ENCODE results near the gene C11orf52. TPM values are rescaled to one million over a fixed set of nuclear protein-coding genes. Genes with fewer than 3 reads are reported as not detected.
A peak's percentile ranks its signal among the peaks of the same experiment; 100 is the strongest.

Gene C11orf52
- not detected for total RNA-seq (2013)
- polyA plus RNA-seq (not detected), polyA minus RNA-seq (not detected in 2 replicates), total RNA-seq (0 to 0.46 (median 0) reads per million in 11 experiments)

- Mint-ChIP-seq H3K9me3 (peaks cover 0 to 2% (median 0%) of the 10 kb centered on the region in 7 donors), H3K36me3 (no peaks in the 10 kb centered on the region), H3K27ac (no peak within 1 kb of the TSS), H3K27me3 (ENCODE audit: low read depth in 3 of 3) (peaks cover 19 to 31% (median 24%) of the 10 kb centered on the region in 3 donors), H3K4me1 (peaks cover 19% of the 10 kb centered on the region), H3K4me3 (no peak within 1 kb of the TSS)
- Histone ChIP-seq H3K4me3 (replicated peaks in 1 of 3; ENCODE audit: low read depth in 2 of 3, low read length in 3 of 3) (no peak within 1 kb of the TSS), H3K79me2 (ENCODE audit: insufficient read depth, low read length) (no peaks in the 10 kb centered on the region), H3K4me2 (replicated peaks; ENCODE audit: extremely low read depth, low read length, poor library complexity, severe bottlenecking) (peak within 1 kb of the TSS; percentile 33), H3K27ac (ENCODE audit: low read depth in 1 of 2, low read length in 2 of 2) (no peak within 1 kb of the TSS), H4K20me1 (ENCODE audit: insufficient read depth, low read length) (no peaks in the 10 kb centered on the region), H2AFZ (ENCODE audit: insufficient read depth, low read depth, low read length, poor library complexity, severe bottlenecking) (peak within 1 kb of the TSS; percentile 30), H3K36me3 (replicated peaks in 1 of 2; ENCODE audit: control insufficient read depth in 1 of 2, insufficient read depth in 2 of 2, low read length in 2 of 2) (no peaks in the 10 kb centered on the region), H3K27me3 (ENCODE audit: control insufficient read depth in 2 of 2, insufficient read depth in 2 of 2, low read length in 2 of 2) (peaks cover 3 to 9% of the 10 kb centered on the region in 2 donors), H3K4me1 (ENCODE audit: control insufficient read depth in 1 of 2, insufficient read depth in 2 of 2, low read length in 2 of 2) (peaks cover 13 to 25% of the 10 kb centered on the region in 2 donors), H3K9ac (ENCODE audit: insufficient read depth, low read length, poor library complexity, severe bottlenecking) (no peak within 1 kb of the TSS), H3K9me3 (replicated peaks in 1 of 2; ENCODE audit: control insufficient read depth in 1 of 2, insufficient read depth in 1 of 2, low read length in 2 of 2) (no peaks in the 10 kb centered on the region)
- no peak for TF ChIP-seq CTCF (IDR thresholded peaks at IDR 0.05)
- intact Hi-C loops (cut with micrococcal nuclease), result no loop called here
- no peak for DNase-seq
- 79% methylated on average over 15 of the region's 19 CpGs for WGBS (ENCODE audit: insufficient coverage)
Measured at GRCh38 chr11:111918390-111919256, at the start of gene C11orf52. Gene C11orf52 (plus strand): TSS chr11:111918913. CDS start chr11:111918973, 60 bp downstream.

GRCh38 chr11:111870113-111870512, 48.6 kb upstream of the C11orf52 start:
- Mint-ChIP-seq H3K9me3 (no peaks in the 10 kb centered on the region), H3K36me3 (peaks cover 33 to 36% of the 10 kb centered on the region in 2 donors), H3K4me1 (peaks cover 13% of the 10 kb centered on the region), H3K4me3 (no peak overlapping the region), H3K27me3 (ENCODE audit: low read depth in 3 of 3) (no peaks in the 10 kb centered on the region), H3K27ac (no peak overlapping the region)
- H3K4me3 ChIP-seq (replicated peaks in 1 of 3; ENCODE audit: low read depth in 2 of 3, low read length in 3 of 3), result no peak overlapping the region
- peaks cover 11% of the 10 kb centered on the region for H3K79me2 ChIP-seq (ENCODE audit: insufficient read depth, low read length)
- intact Hi-C loops (cut with micrococcal nuclease), result loop anchor here (10.0 kb wide), 1 partner anchor 205 kb away; the partner anchor contains the start of genes NKAPD1 (in 2 of the 2) and PIH1D2 (in 2 of the 2)
- H3K27me3 ChIP-seq (ENCODE audit: control insufficient read depth in 2 of 2, insufficient read depth in 2 of 2, low read length in 2 of 2), result no peaks in the 10 kb centered on the region
- WGBS (ENCODE audit: insufficient coverage), result no CpG with 5 or more reads among the region's 1 CpG
- peaks cover 11 to 41% of the 10 kb centered on the region in 2 donors for H3K36me3 ChIP-seq (replicated peaks in 1 of 2; ENCODE audit: control insufficient read depth in 1 of 2, insufficient read depth in 2 of 2, low read length in 2 of 2)
- no peak for TF ChIP-seq CTCF (IDR thresholded peaks at IDR 0.05)
- no peak for DNase-seq
- H3K4me1 ChIP-seq (ENCODE audit: control insufficient read depth in 1 of 2, insufficient read depth in 2 of 2, low read length in 2 of 2), result peaks cover 14 to 17% of the 10 kb centered on the region in 2 donors
- no peak overlapping the region for H3K9ac ChIP-seq (ENCODE audit: insufficient read depth, low read length, poor library complexity, severe bottlenecking)
- no peaks in the 10 kb centered on the region for H3K9me3 ChIP-seq (replicated peaks in 1 of 2; ENCODE audit: control insufficient read depth in 1 of 2, insufficient read depth in 1 of 2, low read length in 2 of 2)
- H3K4me2 ChIP-seq (replicated peaks; ENCODE audit: extremely low read depth, low read length, poor library complexity, severe bottlenecking), result no peak overlapping the region
- no peaks in the 10 kb centered on the region for H4K20me1 ChIP-seq (ENCODE audit: insufficient read depth, low read length)
- no peak overlapping the region for H2AFZ ChIP-seq (ENCODE audit: insufficient read depth, low read depth, low read length, poor library complexity, severe bottlenecking)
- no peak overlapping the region for H3K27ac ChIP-seq (ENCODE audit: low read depth in 1 of 2, low read length in 2 of 2)
